Hair follicle dermal papilla cell (primary cell): ENCODE measurements around the gene NFAM1. TPM values are rescaled to one million over a fixed set of nuclear protein-coding genes. Genes with fewer than 3 reads are reported as not detected.

Experiments
- total RNA-seq: library from RNA; depleted of rRNA; stranded (reverse); fragments of >200 nt; gene quantifications from 2 replicates; pipeline ENCODE4 v1.2.3, GENCODE V29; 2012

The NFAM1 gene
- total RNA-seq, result under 0.01 and 0.12 TPM in 2 replicates

GRCh38 chr22:42432020-42432596, at the start of gene NFAM1:
Gene NFAM1, minus strand, starts transcription at chr22:42432403. Its CDS starts 46 bp downstream, at chr22:42432357.

Other genes with a start within 250 kb of the NFAM1 start
- 48.3 and 60.5 TPM in 2 replicates for gene TCF20, start 161.8 kb downstream of the NFAM1 start, total RNA-seq
- gene RRP7A, start 87.4 kb upstream of the NFAM1 start, total RNA-seq, result 20.6 and 23.7 TPM in 2 replicates
- gene SERHL2, start 121.6 kb upstream of the NFAM1 start, total RNA-seq, result 3.6 and 6.4 TPM in 2 replicates
- gene POLDIP3, start 182.5 kb upstream of the NFAM1 start, total RNA-seq, result 31.0 and 35.7 TPM in 2 replicates
- 1.1 TPM in 2 replicates for gene ATP5MGL, start 208.2 kb upstream of the NFAM1 start, total RNA-seq
- gene CYB5R3, start 217.0 kb upstream of the NFAM1 start, total RNA-seq, result 130 and 140 TPM in 2 replicates